ENCODE measurements around the gene ENTHD1. TPM values are rescaled to one million over a fixed set of nuclear protein-coding genes. Genes with fewer than 3 reads are reported as not detected.

ENTHD1 gene
- total and polyA plus RNA-seq, 9 of the 15 experiments (the other 6 are each of a cell fraction or from before 2014, with no cell fraction given): 0.13 to 0.98 (median 0.35) TPM

- TF ChIP-seq TSHZ1 (CRISPR knock-in tag; IDR thresholded peaks at IDR 0.05) (no peak), ZNF75A (CRISPR knock-in tag; IDR thresholded peaks at IDR 0.05) (no peak), ZNF121 (CRISPR knock-in tag; conservative IDR thresholded peaks at IDR 0.05) (no peak), ETS2 (tag; IDR thresholded peaks at IDR 0.05; ENCODE audit: borderline replicate concordance, poor library complexity, severe bottlenecking) (no peak), CEBPB (tag; IDR thresholded peaks at IDR 0.05) (no peak), MTF1 (CRISPR knock-in tag; IDR thresholded peaks at IDR 0.05; ENCODE audit: borderline replicate concordance) (no peak), HEY1 (CRISPR knock-in tag; IDR thresholded peaks at IDR 0.05; ENCODE audit: borderline replicate concordance) (no peak), CEBPZ (IDR thresholded peaks at IDR 0.05; ENCODE audit: borderline replicate concordance, low read depth, low read length) (no peak), ZNF354B (CRISPR knock-in tag; IDR thresholded peaks at IDR 0.05) (no peak), SAFB (IDR thresholded peaks at IDR 0.05; ENCODE audit: borderline replicate concordance, low read depth, low read length) (no peak), ZNF280B (CRISPR knock-in tag; IDR thresholded peaks at IDR 0.05) (no peak), ZBTB17 (CRISPR knock-in tag; IDR thresholded peaks at IDR 0.05) (no peak), ZNF707 (CRISPR knock-in tag; conservative IDR thresholded peaks at IDR 0.05) (no peak), HDAC6 (IDR thresholded peaks at IDR 0.05; ENCODE audit: low read depth, low read length) (no peak), PHB2 (IDR thresholded peaks at IDR 0.05; ENCODE audit: low read depth) (no peak), SMC3 (conservative IDR thresholded peaks at IDR 0.05; ENCODE audit: insufficient read depth, low read depth, low read length) (no peak), FOXA3 (CRISPR knock-in tag; conservative IDR thresholded peaks at IDR 0.05 in 1 of 2, IDR thresholded peaks at IDR 0.05 in 1 of 2) (no peak), PPARD (CRISPR knock-in tag; IDR thresholded peaks at IDR 0.05) (no peak), NBN (IDR thresholded peaks at IDR 0.05; ENCODE audit: low read depth) (peak; percentile 66; the same call in 1 of the 2 replicates), KAT2B (IDR thresholded peaks at IDR 0.05; ENCODE audit: low read depth, low read length) (no peak), EZH2 (IDR thresholded peaks at IDR 0.05; ENCODE audit: borderline replicate concordance, low read depth, low read length) (no peak)
Measured at GRCh38 chr22:39920134-39920743, 26.7 kb upstream of the ENTHD1 start (continued).

All from K562 (cell line).